Measurements from ENCODE around the gene SPTB.

SPTB gene

GRCh38 chr14:64867182-64867581 lies 12.5 kb downstream of the SPTB start:
- H3K4me3 ChIP-seq (ENCODE audit: extremely low read depth, insufficient read depth, low read length, poor library complexity, severe bottlenecking): no peak overlapping the region
- no peaks in the 10 kb centered on the region for H3K36me3 ChIP-seq (ENCODE audit: control insufficient read depth, insufficient read depth, low read length)
- no peak overlapping the region for H3K27ac ChIP-seq (ENCODE audit: low read depth, low read length, severe bottlenecking)
- peaks cover 1% of the 10 kb centered on the region for H3K9me3 ChIP-seq (ENCODE audit: control insufficient read depth, low read length)
- peaks cover 5% of the 10 kb centered on the region for H3K4me1 ChIP-seq (ENCODE audit: control insufficient read depth, insufficient read depth, low read length, poor library complexity, severe bottlenecking)
- 95 to 100% methylated on average over 1 to 2 of the region's 3 CpGs for WGBS, 2 experiments (ENCODE audit: insufficient coverage in 2 of 2)

GRCh38 chr14:64865992-64866391 lies 13.7 kb downstream of the SPTB start:
- WGBS, 2 experiments (ENCODE audit: insufficient coverage in 2 of 2): 80 to 85% methylated on average over 6 of the region's 6 CpGs
- Histone ChIP-seq H3K4me3 (ENCODE audit: extremely low read depth, insufficient read depth, low read length, poor library complexity, severe bottlenecking) (no peak overlapping the region), H3K27ac (ENCODE audit: low read depth, low read length, severe bottlenecking) (no peak overlapping the region), H3K36me3 (ENCODE audit: control insufficient read depth, insufficient read depth, low read length) (no peaks in the 10 kb centered on the region), H3K9me3 (ENCODE audit: control insufficient read depth, low read length) (no peaks in the 10 kb centered on the region), H3K4me1 (ENCODE audit: control insufficient read depth, insufficient read depth, low read length, poor library complexity, severe bottlenecking) (peaks cover 5% of the 10 kb centered on the region)

- Histone ChIP-seq H3K4me1 (ENCODE audit: control insufficient read depth, insufficient read depth, low read length, poor library complexity, severe bottlenecking) (peaks cover 5% of the 10 kb centered on the region), H3K4me3 (ENCODE audit: extremely low read depth, insufficient read depth, low read length, poor library complexity, severe bottlenecking) (no peak overlapping the region), H3K36me3 (ENCODE audit: control insufficient read depth, insufficient read depth, low read length) (no peaks in the 10 kb centered on the region), H3K27ac (ENCODE audit: low read depth, low read length, severe bottlenecking) (no peak overlapping the region), H3K9me3 (ENCODE audit: control insufficient read depth, low read length) (no peaks in the 10 kb centered on the region)
- 73 to 98% methylated on average over 5 of the region's 6 CpGs for WGBS, 2 experiments (ENCODE audit: insufficient coverage in 2 of 2)
These were observed 14.6 kb downstream of the SPTB start for GRCh38 chr14:64865109-64865508.

- Histone ChIP-seq H3K36me3 (ENCODE audit: control insufficient read depth, insufficient read depth, low read length) (no peaks in the 10 kb centered on the region), H3K4me1 (ENCODE audit: control insufficient read depth, insufficient read depth, low read length, poor library complexity, severe bottlenecking) (peaks cover 9% of the 10 kb centered on the region), H3K27ac (ENCODE audit: low read depth, low read length, severe bottlenecking) (no peak overlapping the region), H3K9me3 (ENCODE audit: control insufficient read depth, low read length) (no peaks in the 10 kb centered on the region), H3K4me3 (ENCODE audit: extremely low read depth, insufficient read depth, low read length, poor library complexity, severe bottlenecking) (no peak overlapping the region)
- WGBS, 2 experiments (ENCODE audit: insufficient coverage in 2 of 2): no CpG with 5 or more reads among the region's 1 CpG
These were observed 15.4 kb downstream of the SPTB start for GRCh38 chr14:64864258-64864657.

GRCh38 chr14:64861916-64862315 lies 17.8 kb downstream of the SPTB start:
- H3K9me3 ChIP-seq (ENCODE audit: control insufficient read depth, low read length): no peaks in the 10 kb centered on the region
- no peak overlapping the region for H3K27ac ChIP-seq (ENCODE audit: low read depth, low read length, severe bottlenecking)
- H3K4me3 ChIP-seq (ENCODE audit: extremely low read depth, insufficient read depth, low read length, poor library complexity, severe bottlenecking): no peak overlapping the region
- H3K4me1 ChIP-seq (ENCODE audit: control insufficient read depth, insufficient read depth, low read length, poor library complexity, severe bottlenecking): peaks cover 5% of the 10 kb centered on the region
- no peaks in the 10 kb centered on the region for H3K36me3 ChIP-seq (ENCODE audit: control insufficient read depth, insufficient read depth, low read length)
- 22 to 23% methylated on average over 2 to 3 of the region's 3 CpGs for WGBS, 2 experiments (ENCODE audit: insufficient coverage in 2 of 2)

GRCh38 chr14:64860039-64860438 lies 19.7 kb downstream of the SPTB start:
- H3K4me1 ChIP-seq (ENCODE audit: control insufficient read depth, insufficient read depth, low read length, poor library complexity, severe bottlenecking): peaks cover 3% of the 10 kb centered on the region
- WGBS, 2 experiments (ENCODE audit: insufficient coverage in 2 of 2): 40 to 67% methylated on average over 1 to 2 of the region's 2 CpGs
- no peak overlapping the region for H3K4me3 ChIP-seq (ENCODE audit: extremely low read depth, insufficient read depth, low read length, poor library complexity, severe bottlenecking)
- H3K27ac ChIP-seq (ENCODE audit: low read depth, low read length, severe bottlenecking): no peak overlapping the region
- no peaks in the 10 kb centered on the region for H3K36me3 ChIP-seq (ENCODE audit: control insufficient read depth, insufficient read depth, low read length)
- H3K9me3 ChIP-seq (ENCODE audit: control insufficient read depth, low read length): no peaks in the 10 kb centered on the region

GRCh38 chr14:64857979-64858744 lies 21.5 kb downstream of the SPTB start:
- Histone ChIP-seq H3K36me3 (ENCODE audit: control insufficient read depth, insufficient read depth, low read length) (no peaks in the 10 kb centered on the region), H3K4me1 (ENCODE audit: control insufficient read depth, insufficient read depth, low read length, poor library complexity, severe bottlenecking) (peaks cover 3% of the 10 kb centered on the region), H3K4me3 (ENCODE audit: extremely low read depth, insufficient read depth, low read length, poor library complexity, severe bottlenecking) (no peak overlapping the region), H3K27ac (ENCODE audit: low read depth, low read length, severe bottlenecking) (no peak overlapping the region), H3K9me3 (ENCODE audit: control insufficient read depth, low read length) (no peaks in the 10 kb centered on the region)
- WGBS, 2 experiments (ENCODE audit: insufficient coverage in 2 of 2): 71 to 72% methylated on average over 10 to 11 of the region's 11 CpGs

GRCh38 chr14:64856529-64857445 lies 22.9 kb downstream of the SPTB start:
- no peaks in the 10 kb centered on the region for H3K9me3 ChIP-seq (ENCODE audit: control insufficient read depth, low read length)
- H3K4me1 ChIP-seq (ENCODE audit: control insufficient read depth, insufficient read depth, low read length, poor library complexity, severe bottlenecking): peaks cover 3% of the 10 kb centered on the region
- 72 to 81% methylated on average over 7 to 9 of the region's 11 CpGs for WGBS, 2 experiments (ENCODE audit: insufficient coverage in 2 of 2)
- no peak overlapping the region for H3K27ac ChIP-seq (ENCODE audit: low read depth, low read length, severe bottlenecking)
- no peak overlapping the region for H3K4me3 ChIP-seq (ENCODE audit: extremely low read depth, insufficient read depth, low read length, poor library complexity, severe bottlenecking)
- no peaks in the 10 kb centered on the region for H3K36me3 ChIP-seq (ENCODE audit: control insufficient read depth, insufficient read depth, low read length)

GRCh38 chr14:64855721-64856528 lies 23.8 kb downstream of the SPTB start:
- Histone ChIP-seq H3K27ac (ENCODE audit: low read depth, low read length, severe bottlenecking) (no peak overlapping the region), H3K4me3 (ENCODE audit: extremely low read depth, insufficient read depth, low read length, poor library complexity, severe bottlenecking) (no peak overlapping the region), H3K36me3 (ENCODE audit: control insufficient read depth, insufficient read depth, low read length) (no peaks in the 10 kb centered on the region), H3K4me1 (ENCODE audit: control insufficient read depth, insufficient read depth, low read length, poor library complexity, severe bottlenecking) (peaks cover 3% of the 10 kb centered on the region), H3K9me3 (ENCODE audit: control insufficient read depth, low read length) (no peaks in the 10 kb centered on the region)
- WGBS, 2 experiments (ENCODE audit: insufficient coverage in 2 of 2): 64 to 68% methylated on average over 5 of the region's 6 CpGs

GRCh38 chr14:64850369-64851137 lies 29.2 kb downstream of the SPTB start:
- H3K36me3 ChIP-seq (ENCODE audit: control insufficient read depth, insufficient read depth, low read length): no peaks in the 10 kb centered on the region
- 50 to 75% methylated on average over 1 of the region's 5 CpGs for WGBS, 2 experiments (ENCODE audit: insufficient coverage in 2 of 2)
- no peak overlapping the region for H3K4me3 ChIP-seq (ENCODE audit: extremely low read depth, insufficient read depth, low read length, poor library complexity, severe bottlenecking)
- H3K9me3 ChIP-seq (ENCODE audit: control insufficient read depth, low read length): no peaks in the 10 kb centered on the region
- no peak overlapping the region for H3K27ac ChIP-seq (ENCODE audit: low read depth, low read length, severe bottlenecking)
- H3K4me1 ChIP-seq (ENCODE audit: control insufficient read depth, insufficient read depth, low read length, poor library complexity, severe bottlenecking): peaks cover 3% of the 10 kb centered on the region

Measured in mesodermal cell (in vitro differentiated cells).